ENCODE measurements around the gene UPK2. TPM values are rescaled to one million over a fixed set of nuclear protein-coding genes. Genes with fewer than 3 reads are reported as not detected.
A peak's percentile ranks its signal among the peaks of the same experiment; 100 is the strongest.

Gene UPK2
- total RNA-seq, 4 donors from 2014 or later = not detected

GRCh38 chr11:118912742-118913410 lies 43.2 kb upstream of the UPK2 start:
- peak overlapping the region; percentile 38 for H3K4me3 ChIP-seq
- H3K27ac ChIP-seq = peak overlapping the region; percentile 96
- 34% methylated on average over 6 of the region's 12 CpGs for WGBS
- H3K27me3 ChIP-seq = no peaks in the 10 kb centered on the region
- peaks cover 100% of the 10 kb centered on the region for H3K4me1 ChIP-seq
- H3K36me3 ChIP-seq = peaks cover 2% of the 10 kb centered on the region
- TF ChIP-seq POLR2AphosphoS5 (IDR thresholded peaks at IDR 0.05) = no peak
- no peak for TF ChIP-seq CTCF (IDR thresholded peaks at IDR 0.05)
- no peak for TF ChIP-seq EP300 (IDR thresholded peaks at IDR 0.05)
- no peak for TF ChIP-seq POLR2A (IDR thresholded peaks at IDR 0.05)
- DNase-seq (ENCODE audit: low spot score in 2 of 2) = no peak
- no peaks in the 10 kb centered on the region for H3K9me3 ChIP-seq

- WGBS = 3% methylated on average over 6 of the region's 9 CpGs
- peak overlapping the region; percentile 38 for H3K4me3 ChIP-seq
- no peaks in the 10 kb centered on the region for H3K27me3 ChIP-seq
- TF ChIP-seq CTCF (IDR thresholded peaks at IDR 0.05) (no peak), POLR2A (IDR thresholded peaks at IDR 0.05) (no peak), EP300 (IDR thresholded peaks at IDR 0.05) (no peak), POLR2AphosphoS5 (IDR thresholded peaks at IDR 0.05) (no peak)
- H3K36me3 ChIP-seq = no peaks in the 10 kb centered on the region
- no peaks in the 10 kb centered on the region for H3K9me3 ChIP-seq
- peaks cover 100% of the 10 kb centered on the region for H3K4me1 ChIP-seq
- H3K27ac ChIP-seq = peak overlapping the region; percentile 96
- DNase-seq (ENCODE audit: low spot score in 2 of 2) = no peak
Observed at GRCh38 chr11:118913411-118914125, 42.5 kb upstream of the UPK2 start.

GRCh38 chr11:118914178-118914918 lies 41.8 kb upstream of the UPK2 start:
- H3K27me3 ChIP-seq = no peaks in the 10 kb centered on the region
- TF ChIP-seq EP300 (IDR thresholded peaks at IDR 0.05) (no peak), POLR2A (IDR thresholded peaks at IDR 0.05) (no peak), CTCF (IDR thresholded peaks at IDR 0.05) (no peak), POLR2AphosphoS5 (IDR thresholded peaks at IDR 0.05) (no peak)
- no peaks in the 10 kb centered on the region for H3K36me3 ChIP-seq
- WGBS = 25% methylated on average over 12 of the region's 15 CpGs
- no peak for DNase-seq (ENCODE audit: low spot score in 2 of 2)
- H3K9me3 ChIP-seq = no peaks in the 10 kb centered on the region
- peak overlapping the region; percentile 38 for H3K4me3 ChIP-seq
- H3K4me1 ChIP-seq = peaks cover 100% of the 10 kb centered on the region
- peak overlapping the region; percentile 96 for H3K27ac ChIP-seq

GRCh38 chr11:118914987-118915386 lies 41.1 kb upstream of the UPK2 start:
- WGBS = 89% methylated on average over 4 of the region's 4 CpGs
- TF ChIP-seq CTCF (IDR thresholded peaks at IDR 0.05) = no peak
- TF ChIP-seq POLR2A (IDR thresholded peaks at IDR 0.05) = no peak
- no peak for TF ChIP-seq EP300 (IDR thresholded peaks at IDR 0.05)
- no peak for TF ChIP-seq POLR2AphosphoS5 (IDR thresholded peaks at IDR 0.05)
- Histone ChIP-seq H3K4me1 (peaks cover 100% of the 10 kb centered on the region), H3K36me3 (no peaks in the 10 kb centered on the region), H3K9me3 (no peaks in the 10 kb centered on the region), H3K27ac (peak overlapping the region; percentile 96), H3K27me3 (no peaks in the 10 kb centered on the region), H3K4me3 (no peak overlapping the region)
- no peak for DNase-seq (ENCODE audit: low spot score in 2 of 2)

GRCh38 chr11:118915396-118915795 lies 40.7 kb upstream of the UPK2 start:
- H3K9me3 ChIP-seq = no peaks in the 10 kb centered on the region

More at GRCh38 chr11:118915396-118915795, 40.7 kb upstream of the UPK2 start:
- Histone ChIP-seq H3K4me3 (no peak overlapping the region), H3K36me3 (no peaks in the 10 kb centered on the region), H3K27ac (peak overlapping the region; percentile 96), H3K27me3 (no peaks in the 10 kb centered on the region), H3K4me1 (peaks cover 100% of the 10 kb centered on the region)
- TF ChIP-seq EP300 (IDR thresholded peaks at IDR 0.05) (no peak), CTCF (IDR thresholded peaks at IDR 0.05) (no peak), POLR2AphosphoS5 (IDR thresholded peaks at IDR 0.05) (no peak), POLR2A (IDR thresholded peaks at IDR 0.05) (no peak)
- DNase-seq (ENCODE audit: low spot score in 2 of 2) = no peak
- WGBS = 58% methylated on average over 2 of the region's 2 CpGs

Data from suprapubic skin (tissue), 4 donors.